Thoracic aorta (tissue), 2 donors: ENCODE results near the gene PDGFRB. TPM values are rescaled to one million over a fixed set of nuclear protein-coding genes. Genes with fewer than 3 reads are reported as not detected.
A peak's percentile ranks its signal among the peaks of the same experiment; 100 is the strongest.

Experiments
- ATAC-seq: fragments of 150-250 bp; one replicate; pipeline ENCODE4 v1.8.0; 2017; ENCODE audit warnings: low read depth; ENCODE audit not compliant: insufficient number of reproducible peaks, low FRiP score
- DNase-seq: peaks from one replicate; pipeline ENCODE4 v3.0.0-alpha.2; 2020; ENCODE audit warnings: low spot score
- H3K27ac ChIP-seq, 2 donors: fragments of 200-600 bp; sonication (generic); 1 replicate in 1 of 2; 2 replicates in 1 of 2; pipeline ENCODE4 v1.5.1; 2016; ENCODE audit warnings: mild to moderate bottlenecking in 2 of 2, moderate library complexity in 2 of 2
- H3K27me3 ChIP-seq: fragments of 200-600 bp; sonication (generic); replicated peaks from 2 replicates; pipeline ENCODE4 v1.6.0; 2016; ENCODE audit warnings: mild to moderate bottlenecking; ENCODE audit not compliant: insufficient read depth
- H3K36me3 ChIP-seq: fragments of 200-600 bp; sonication (generic); one replicate; pipeline ENCODE4 v1.5.1; 2016
- H3K4me1 ChIP-seq, 2 donors: fragments of 200-600 bp; sonication (generic); 1 replicate in 1 of 2; 2 replicates in 1 of 2; pipeline versions ENCODE4 v1.5.1 to v1.6.0; 2016; ENCODE audit warnings: low read depth in 2 of 2, mild to moderate bottlenecking in 1 of 2; ENCODE audit not compliant: control insufficient read depth in 1 of 2
- H3K4me3 ChIP-seq: fragments of 200-600 bp; sonication (generic); 2 replicates; pipeline ENCODE4 v1.5.1; 2016; ENCODE audit warnings: mild to moderate bottlenecking
- H3K9me3 ChIP-seq: fragments of 200-600 bp; sonication (generic); 2 replicates; pipeline ENCODE4 v1.5.1; 2016
- total RNA-seq, 2 donors: library from RNA; depleted of rRNA; stranded (reverse); fragments of >200 nt; gene quantifications; one replicate each; pipeline versions ENCODE4 v1.1.0 to v1.2.3, GENCODE V29; 2016
- TF ChIP-seq, protein P1 (sequence below): fragments of 200-600 bp; sonication (generic); IDR thresholded peaks from one replicate; pipeline ENCODE4 v1.5.1; 2019; ENCODE audit warnings: antibody characterized with exemption

The PDGFRB gene
- total RNA-seq, 2 donors from 2014 or later = 362 to 421 TPM

DNA sequence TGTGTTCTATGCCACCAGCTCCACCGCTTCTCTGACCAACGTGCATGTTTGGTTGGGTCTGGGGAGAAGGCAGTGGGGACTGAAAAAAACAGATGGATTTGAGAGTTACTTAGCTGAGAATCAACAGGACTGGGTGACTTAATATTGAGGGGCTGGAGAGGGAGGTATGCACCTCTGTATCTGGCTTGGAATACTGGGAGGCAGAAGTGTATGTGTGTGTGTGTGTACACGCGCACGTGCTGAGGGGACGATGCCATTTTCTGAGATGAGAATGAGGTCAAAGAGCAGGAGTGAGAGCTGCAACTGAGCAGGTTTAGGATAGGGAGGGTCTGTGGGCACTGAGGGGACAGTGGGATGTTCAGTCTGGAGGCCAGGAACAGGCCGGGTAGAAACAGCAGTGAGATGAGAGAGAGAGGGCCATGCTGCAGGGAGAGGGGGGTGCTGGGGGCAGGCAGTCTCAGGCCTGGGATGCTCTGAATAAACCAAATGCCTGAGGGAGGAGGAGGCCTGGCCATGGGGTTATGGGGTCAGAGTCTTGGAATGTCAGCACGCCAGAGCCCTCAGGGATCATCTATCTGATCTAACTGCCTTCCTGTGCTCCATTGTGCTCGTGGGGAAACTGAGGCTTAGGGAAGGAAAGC is 14.0 kb downstream of the PDGFRB start:
- DNase-seq = no peak
- Histone ChIP-seq H3K9me3 (no peaks in the 10 kb centered on the region), H3K36me3 (peaks cover 3% of the 10 kb centered on the region), H3K4me1 (peaks cover 89 to 100% of the 10 kb centered on the region in 2 donors), H3K4me3 (no peak overlapping the region), H3K27me3 (no peaks in the 10 kb centered on the region), H3K27ac (peak overlapping the region; percentile 97)
- TF ChIP-seq, protein P1, sequence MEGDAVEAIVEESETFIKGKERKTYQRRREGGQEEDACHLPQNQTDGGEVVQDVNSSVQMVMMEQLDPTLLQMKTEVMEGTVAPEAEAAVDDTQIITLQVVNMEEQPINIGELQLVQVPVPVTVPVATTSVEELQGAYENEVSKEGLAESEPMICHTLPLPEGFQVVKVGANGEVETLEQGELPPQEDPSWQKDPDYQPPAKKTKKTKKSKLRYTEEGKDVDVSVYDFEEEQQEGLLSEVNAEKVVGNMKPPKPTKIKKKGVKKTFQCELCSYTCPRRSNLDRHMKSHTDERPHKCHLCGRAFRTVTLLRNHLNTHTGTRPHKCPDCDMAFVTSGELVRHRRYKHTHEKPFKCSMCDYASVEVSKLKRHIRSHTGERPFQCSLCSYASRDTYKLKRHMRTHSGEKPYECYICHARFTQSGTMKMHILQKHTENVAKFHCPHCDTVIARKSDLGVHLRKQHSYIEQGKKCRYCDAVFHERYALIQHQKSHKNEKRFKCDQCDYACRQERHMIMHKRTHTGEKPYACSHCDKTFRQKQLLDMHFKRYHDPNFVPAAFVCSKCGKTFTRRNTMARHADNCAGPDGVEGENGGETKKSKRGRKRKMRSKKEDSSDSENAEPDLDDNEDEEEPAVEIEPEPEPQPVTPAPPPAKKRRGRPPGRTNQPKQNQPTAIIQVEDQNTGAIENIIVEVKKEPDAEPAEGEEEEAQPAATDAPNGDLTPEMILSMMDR = no peak
- ATAC-seq = no peak

DNA sequence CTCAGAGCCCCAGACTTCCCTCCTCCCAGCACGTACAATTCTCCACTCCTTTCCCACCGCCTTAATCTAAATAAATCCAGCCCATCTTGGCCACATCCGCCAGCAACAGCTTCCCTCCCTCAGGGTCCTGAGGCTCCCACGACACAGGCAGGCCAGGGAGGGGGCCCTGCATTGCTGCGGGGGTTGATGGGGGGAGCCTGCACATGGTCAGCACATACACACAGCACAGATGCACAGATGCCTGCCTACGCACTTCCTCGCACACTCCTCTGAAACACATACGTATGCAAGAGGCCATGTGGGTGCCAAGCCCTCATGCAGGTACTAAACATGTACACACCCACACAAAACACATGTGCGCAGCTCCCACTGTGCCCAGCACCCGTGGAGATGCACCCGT is 14.8 kb downstream of the PDGFRB start:
- Histone ChIP-seq H3K4me3 (no peak overlapping the region), H3K27ac (peak overlapping the region; percentile 97), H3K27me3 (no peaks in the 10 kb centered on the region), H3K36me3 (peaks cover 10% of the 10 kb centered on the region), H3K4me1 (peaks cover 88 to 100% of the 10 kb centered on the region in 2 donors), H3K9me3 (no peaks in the 10 kb centered on the region)
- no peak for DNase-seq
- TF ChIP-seq, protein P1 = no peak
- ATAC-seq = no peak

DNA sequence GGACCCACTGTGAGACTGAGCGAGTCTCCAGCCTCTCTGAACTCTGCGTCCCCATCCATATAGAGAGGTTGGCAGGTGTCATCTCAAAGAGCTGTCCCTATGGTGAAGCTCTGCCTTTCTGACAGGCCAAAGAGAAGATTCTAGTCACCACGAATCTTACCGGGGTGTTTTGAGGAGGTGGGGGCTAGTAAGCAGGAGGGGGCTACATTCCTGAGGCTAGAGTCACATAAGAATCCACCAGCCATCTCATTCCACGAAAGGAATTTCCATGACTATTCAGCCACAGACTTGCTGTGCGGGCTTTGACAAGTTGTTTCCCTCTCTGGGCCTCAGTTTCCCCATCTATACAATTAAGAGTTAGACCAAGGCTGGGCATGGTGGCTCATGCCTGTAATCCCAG is 16.3 kb downstream of the PDGFRB start:
- Histone ChIP-seq H3K27ac (peak overlapping the region; percentile 97), H3K27me3 (no peaks in the 10 kb centered on the region), H3K9me3 (no peaks in the 10 kb centered on the region), H3K4me1 (peaks cover 85 to 100% of the 10 kb centered on the region in 2 donors), H3K36me3 (peaks cover 24% of the 10 kb centered on the region), H3K4me3 (peak overlapping the region; percentile 63)
- no peak for DNase-seq
- TF ChIP-seq, protein P1 = no peak
- ATAC-seq = no peak

DNA sequence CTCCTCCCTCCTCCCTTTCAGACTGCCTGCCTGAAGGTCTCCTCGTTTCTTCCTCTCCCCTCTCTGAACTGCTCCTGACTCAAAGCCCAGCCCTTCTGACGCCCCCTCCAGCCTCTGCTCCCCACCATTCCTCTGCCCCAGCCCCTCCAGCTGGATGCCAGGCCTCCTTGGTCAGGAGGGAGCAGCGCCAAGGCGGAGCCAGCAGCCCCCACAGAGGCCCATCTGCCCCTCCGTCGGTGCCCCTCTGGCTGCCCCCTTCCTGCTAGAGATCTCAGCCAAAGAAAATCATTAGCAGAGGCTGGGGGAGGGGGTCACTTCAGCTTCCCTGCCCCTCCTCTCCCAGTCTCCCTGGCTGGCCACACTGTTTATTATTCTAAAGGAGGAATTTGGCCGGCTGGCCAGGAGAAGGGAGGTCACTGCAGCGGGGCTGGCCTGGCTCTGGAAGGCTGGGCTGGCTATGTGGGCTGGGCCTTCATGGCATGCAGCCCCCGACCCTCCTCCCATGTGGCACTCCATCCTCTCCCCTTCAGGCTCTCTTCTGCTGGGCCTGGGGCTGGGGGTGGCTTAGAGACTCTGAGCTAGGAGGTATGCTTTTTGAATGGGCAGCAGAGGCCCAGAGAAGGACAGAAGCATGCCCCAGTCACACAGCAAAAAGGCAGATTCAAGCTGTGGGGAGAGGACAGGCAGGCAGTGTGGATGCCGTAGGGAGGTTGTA is 16.9 kb downstream of the PDGFRB start:
- H3K4me3 ChIP-seq = peak overlapping the region; percentile 63
- H3K9me3 ChIP-seq = no peaks in the 10 kb centered on the region
- TF ChIP-seq, protein P1 = no peak
- peak; percentile 23 for ATAC-seq
- H3K27ac ChIP-seq = peak overlapping the region; percentile 97
- peak; percentile 69 for DNase-seq
- H3K4me1 ChIP-seq = peaks cover 82 to 100% of the 10 kb centered on the region in 2 donors
- H3K27me3 ChIP-seq = no peaks in the 10 kb centered on the region
- H3K36me3 ChIP-seq = peaks cover 27% of the 10 kb centered on the region

- H3K9me3 ChIP-seq = no peaks in the 10 kb centered on the region
- DNase-seq (no peak), ATAC-seq (no peak)
- H3K4me1 ChIP-seq = peaks cover 76 to 100% of the 10 kb centered on the region in 2 donors
- peak overlapping the region; percentile 63 for H3K4me3 ChIP-seq
- TF ChIP-seq, protein P1 = no peak
- H3K27ac ChIP-seq = peak overlapping the region; percentile 97
- H3K36me3 ChIP-seq = peaks cover 30% of the 10 kb centered on the region
- H3K27me3 ChIP-seq = no peaks in the 10 kb centered on the region
These were observed 17.6 kb downstream of the PDGFRB start for GRCh38 chr5:150137997-150138396.
